ENCODE measurements around the gene FOXE3.

Gene FOXE3

DNA sequence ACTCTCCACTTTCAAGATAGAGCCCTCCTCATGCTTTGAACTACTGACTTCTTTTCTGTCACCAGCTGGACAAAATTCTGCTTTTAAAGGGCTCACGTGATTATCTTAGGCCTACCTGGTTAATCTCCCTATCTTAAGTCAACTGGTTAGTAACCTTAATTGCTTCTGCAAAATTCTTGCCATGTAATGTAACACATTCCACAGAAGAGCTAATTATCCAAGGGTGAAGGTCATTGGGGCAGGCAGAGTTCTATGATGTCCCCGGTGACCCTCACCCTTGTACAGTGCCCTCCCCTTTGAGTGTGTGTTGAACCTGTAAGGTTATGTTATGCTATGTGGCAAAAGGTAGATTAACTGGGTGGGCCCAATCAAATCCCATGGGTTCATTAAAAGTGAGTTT lies 25.2 kb upstream of the FOXE3 start:
- DNase-seq (ENCODE audit: low read depth in 1 of 2, low spot score in 1 of 2) = no peak
- no peak for TF ChIP-seq JUND (IDR thresholded peaks at IDR 0.05; ENCODE audit: low read depth)
- in situ Hi-C loops (cut with HindIII; ENCODE audit: low pct_unique_long_range_greater_than_20kb, low sequenced_read_pairs) = no loop called here

DNA sequence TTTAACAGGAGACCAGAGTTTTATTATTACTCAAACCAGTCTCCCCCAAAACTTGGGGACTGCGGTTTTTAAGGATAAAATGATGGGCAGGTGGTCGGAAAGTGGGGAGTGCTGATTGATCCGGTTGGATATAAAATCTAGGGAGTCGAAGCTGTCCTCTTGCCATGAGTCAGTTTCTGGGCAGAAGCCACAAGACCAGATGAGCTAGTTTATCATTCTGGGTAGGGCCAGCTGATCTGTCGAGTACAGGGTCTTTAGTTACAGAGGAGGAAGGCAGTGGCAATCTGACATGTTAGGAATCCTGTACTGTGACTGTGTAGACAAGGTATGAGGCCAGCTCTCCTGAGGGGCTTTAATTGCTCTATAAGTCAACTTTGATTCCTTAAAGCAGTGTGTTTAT lies 22.9 kb upstream of the FOXE3 start:
- TF ChIP-seq JUND (IDR thresholded peaks at IDR 0.05; ENCODE audit: low read depth) = no peak
- DNase-seq (ENCODE audit: low read depth in 1 of 2, low spot score in 1 of 2) = no peak
- in situ Hi-C loops (cut with HindIII; ENCODE audit: low pct_unique_long_range_greater_than_20kb, low sequenced_read_pairs) = no loop called here

DNA sequence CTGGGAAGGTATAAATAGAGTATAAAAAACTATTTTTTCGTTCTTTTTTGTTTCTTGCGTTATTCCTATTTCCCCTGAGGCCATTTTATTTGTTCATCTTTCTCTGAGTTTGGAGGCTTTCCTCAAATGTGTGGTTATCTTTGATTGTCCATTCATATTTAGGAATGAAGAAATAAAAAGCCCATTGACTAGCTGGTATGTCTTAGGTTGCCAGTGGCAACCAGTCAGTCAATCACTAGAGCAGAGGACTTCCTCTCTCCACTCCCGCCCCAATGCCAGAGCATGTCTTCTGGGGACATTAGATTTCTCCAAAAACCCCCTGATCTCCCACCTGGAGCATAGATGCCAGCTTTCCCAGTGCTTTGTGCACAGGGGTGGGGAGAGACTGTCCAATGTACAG lies 20.7 kb upstream of the FOXE3 start:
- in situ Hi-C loops (cut with HindIII; ENCODE audit: low pct_unique_long_range_greater_than_20kb, low sequenced_read_pairs) = no loop called here
- no peak for DNase-seq (ENCODE audit: low read depth in 1 of 2, low spot score in 1 of 2)
- no peak for TF ChIP-seq JUND (IDR thresholded peaks at IDR 0.05; ENCODE audit: low read depth)

GRCh38 chr1:47396671-47397196 lies 19.4 kb upstream of the FOXE3 start:
- no peak for TF ChIP-seq JUND (IDR thresholded peaks at IDR 0.05; ENCODE audit: low read depth)
- no peak for DNase-seq (ENCODE audit: low read depth in 1 of 2, low spot score in 1 of 2)
- in situ Hi-C loops (cut with HindIII; ENCODE audit: low pct_unique_long_range_greater_than_20kb, low sequenced_read_pairs) = no loop called here

DNA sequence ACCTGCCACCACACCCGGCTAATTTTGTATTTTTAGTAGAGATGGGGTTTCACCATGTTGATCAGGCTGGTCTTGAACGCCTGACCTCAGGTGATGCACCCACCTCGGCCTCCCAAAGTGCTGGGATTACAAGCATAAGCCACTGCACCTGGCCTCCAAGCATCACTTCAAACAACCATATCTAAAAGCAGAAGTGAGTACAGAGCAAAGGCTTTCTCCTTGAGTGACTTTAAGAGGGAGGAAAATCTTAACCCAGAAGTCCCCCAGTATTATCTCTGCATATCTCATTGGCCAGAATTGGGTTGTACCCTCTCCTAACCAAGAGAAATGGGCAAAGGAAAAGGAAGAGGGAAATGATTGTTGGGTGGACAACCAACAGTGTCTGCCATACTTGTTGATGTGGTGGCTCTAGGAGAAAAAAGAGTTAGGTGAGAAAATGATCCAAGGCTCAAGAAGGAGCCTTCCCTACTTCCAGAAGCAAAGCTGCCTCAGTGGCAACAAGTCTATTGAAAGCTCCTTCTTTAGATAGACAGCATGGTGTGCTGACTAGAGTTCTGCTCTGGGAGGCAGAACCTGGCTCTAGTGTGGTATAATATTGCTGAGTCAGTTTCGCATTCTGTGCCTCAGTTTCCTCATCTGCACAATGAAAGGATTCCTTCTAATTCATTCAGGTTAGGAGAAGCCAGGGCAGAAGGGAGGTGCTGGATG lies 16.8 kb upstream of the FOXE3 start:
- DNase-seq (ENCODE audit: low read depth in 1 of 2, low spot score in 1 of 2) = no peak
- in situ Hi-C loops (cut with HindIII; ENCODE audit: low pct_unique_long_range_greater_than_20kb, low sequenced_read_pairs) = no loop called here
- no peak for TF ChIP-seq JUND (IDR thresholded peaks at IDR 0.05; ENCODE audit: low read depth)

- TF ChIP-seq JUND (IDR thresholded peaks at IDR 0.05; ENCODE audit: low read depth) = no peak
- in situ Hi-C loops (cut with HindIII; ENCODE audit: low pct_unique_long_range_greater_than_20kb, low sequenced_read_pairs) = no loop called here
- no peak for DNase-seq (ENCODE audit: low read depth in 1 of 2, low spot score in 1 of 2)
These were observed 16.3 kb upstream of the FOXE3 start for GRCh38 chr1:47399846-47400155.

GRCh38 chr1:47401761-47402160 lies 14.3 kb upstream of the FOXE3 start:
- DNase-seq (ENCODE audit: low read depth in 1 of 2, low spot score in 1 of 2) = no peak
- no peak for TF ChIP-seq JUND (IDR thresholded peaks at IDR 0.05; ENCODE audit: low read depth)
- in situ Hi-C loops (cut with HindIII; ENCODE audit: low pct_unique_long_range_greater_than_20kb, low sequenced_read_pairs) = no loop called here

DNA sequence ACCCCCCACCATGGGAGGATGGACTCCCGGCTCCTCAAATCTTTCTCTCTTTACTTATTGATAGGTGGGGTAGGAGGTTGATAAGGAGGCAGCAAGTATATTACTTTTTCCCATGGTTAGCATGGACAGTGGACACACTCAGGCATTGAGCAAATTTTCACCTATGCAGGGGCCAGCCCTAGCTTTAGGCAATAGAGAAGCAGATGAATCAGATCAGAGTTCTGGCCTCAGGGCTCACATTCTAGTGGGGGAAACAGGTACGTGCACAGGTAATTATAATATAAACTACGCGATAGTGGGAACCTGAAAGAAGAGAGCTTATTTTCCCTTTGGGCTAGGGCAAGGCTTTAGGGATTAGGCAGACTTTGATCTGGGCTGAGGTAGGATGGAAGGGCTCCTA lies 13.5 kb upstream of the FOXE3 start:
- TF ChIP-seq JUND (IDR thresholded peaks at IDR 0.05; ENCODE audit: low read depth) = no peak
- DNase-seq (ENCODE audit: low read depth in 1 of 2, low spot score in 1 of 2) = no peak
- in situ Hi-C loops (cut with HindIII; ENCODE audit: low pct_unique_long_range_greater_than_20kb, low sequenced_read_pairs) = no loop called here

- no peak for TF ChIP-seq JUND (IDR thresholded peaks at IDR 0.05; ENCODE audit: low read depth)
- in situ Hi-C loops (cut with HindIII; ENCODE audit: low pct_unique_long_range_greater_than_20kb, low sequenced_read_pairs) = no loop called here
- DNase-seq (ENCODE audit: low read depth in 1 of 2, low spot score in 1 of 2) = no peak
These were observed 12.7 kb upstream of the FOXE3 start for GRCh38 chr1:47403321-47403910.

- DNase-seq (ENCODE audit: low read depth in 1 of 2, low spot score in 1 of 2) = no peak
- no peak for TF ChIP-seq JUND (IDR thresholded peaks at IDR 0.05; ENCODE audit: low read depth)
- in situ Hi-C loops (cut with HindIII; ENCODE audit: low pct_unique_long_range_greater_than_20kb, low sequenced_read_pairs) = no loop called here
These were observed 10.4 kb upstream of the FOXE3 start for GRCh38 chr1:47405697-47406096.

DNA sequence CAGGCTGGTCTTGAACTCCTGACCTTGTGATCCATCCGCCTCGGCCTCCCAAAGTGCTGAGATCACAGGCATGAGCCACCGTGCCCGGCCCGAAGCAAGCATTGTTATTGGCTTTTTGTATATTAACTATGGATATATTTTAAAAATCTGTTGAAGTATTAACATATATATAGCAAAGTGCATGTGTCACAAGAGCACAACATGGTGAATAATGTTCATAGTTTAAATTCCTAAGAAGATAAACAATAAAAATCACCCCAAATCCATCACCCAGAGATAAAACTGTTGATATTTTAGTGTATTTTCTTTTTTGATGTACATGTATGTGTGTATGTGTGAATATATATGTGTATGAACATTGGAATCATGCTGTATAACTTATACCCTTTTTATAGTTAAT lies 9.1 kb upstream of the FOXE3 start:
- TF ChIP-seq JUND (IDR thresholded peaks at IDR 0.05; ENCODE audit: low read depth) = no peak
- in situ Hi-C loops (cut with HindIII; ENCODE audit: low pct_unique_long_range_greater_than_20kb, low sequenced_read_pairs) = no loop called here
- DNase-seq (ENCODE audit: low read depth in 1 of 2, low spot score in 1 of 2) = no peak

DNA sequence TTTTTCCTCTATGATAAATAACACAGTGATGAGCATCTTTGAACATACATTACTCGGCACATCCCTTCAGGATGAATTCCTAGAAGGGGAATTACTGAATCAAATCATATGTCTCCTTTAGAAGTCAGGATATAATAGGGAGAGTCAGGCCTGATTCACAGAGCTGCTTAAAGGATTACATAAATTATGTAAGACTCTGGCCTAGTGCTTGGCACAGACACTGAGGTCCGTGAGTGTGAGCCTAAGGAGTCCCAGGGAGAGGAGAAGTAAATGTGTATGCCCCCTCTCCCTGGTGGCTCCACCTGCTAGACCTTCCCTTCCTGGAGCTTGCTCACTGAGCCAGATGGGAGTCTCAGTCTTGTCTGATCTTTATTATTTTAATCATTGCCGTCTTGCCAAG lies 8.6 kb upstream of the FOXE3 start:
- in situ Hi-C loops (cut with HindIII; ENCODE audit: low pct_unique_long_range_greater_than_20kb, low sequenced_read_pairs) = no loop called here
- no peak for TF ChIP-seq JUND (IDR thresholded peaks at IDR 0.05; ENCODE audit: low read depth)
- DNase-seq (ENCODE audit: low read depth in 1 of 2, low spot score in 1 of 2) = no peak

DNA sequence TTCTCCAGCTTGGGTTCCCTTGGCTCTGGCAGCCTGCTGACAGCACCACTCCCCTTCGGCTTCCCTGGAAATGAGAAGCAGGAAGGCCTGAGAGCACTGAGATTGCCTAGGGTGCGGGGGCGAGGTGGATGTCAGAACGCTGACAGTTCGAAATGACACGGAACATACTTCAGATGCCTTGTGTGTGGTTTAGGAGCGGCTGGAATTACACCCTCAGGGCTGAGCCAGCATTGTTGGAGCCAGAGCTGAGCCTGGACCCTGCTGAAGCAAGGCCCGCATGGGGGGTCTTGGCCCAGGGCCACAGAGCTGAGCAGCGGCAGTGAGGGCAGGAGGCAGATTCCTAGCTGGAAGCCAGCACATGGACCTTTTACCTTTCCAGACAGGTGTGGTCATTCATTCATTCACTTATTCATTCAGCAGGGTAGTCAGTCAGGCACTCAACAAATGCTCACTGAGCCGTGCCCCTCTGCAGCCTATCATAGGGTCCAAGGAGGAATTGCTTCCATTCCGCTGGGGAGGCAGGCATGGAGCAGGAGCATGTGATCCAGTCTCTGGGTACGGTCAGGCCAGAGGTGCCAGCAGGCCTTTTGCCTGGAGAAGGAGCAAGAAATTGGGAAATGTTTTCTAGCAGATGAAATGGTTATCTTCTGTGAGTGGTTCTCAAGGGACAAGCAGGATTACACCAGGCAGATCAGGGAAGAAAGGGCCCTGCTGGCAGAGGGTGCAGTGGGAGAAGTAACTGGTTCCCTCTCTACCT lies 6.6 kb upstream of the FOXE3 start:
- DNase-seq (ENCODE audit: low read depth in 1 of 2, low spot score in 1 of 2) = peak in 1 of 2 experiments; percentile 55
- TF ChIP-seq JUND (IDR thresholded peaks at IDR 0.05; ENCODE audit: low read depth) = no peak
- in situ Hi-C loops (cut with HindIII; ENCODE audit: low pct_unique_long_range_greater_than_20kb, low sequenced_read_pairs) = no loop called here

Data from T47D (cell line).